ENCODE results near the gene DLGAP1. TPM values are rescaled to one million over a fixed set of nuclear protein-coding genes. Genes with fewer than 3 reads are reported as not detected.

Gene DLGAP1
- total and polyA plus RNA-seq, 2 of the 8 experiments (the other 6 are each of a cell fraction or from before 2014, with no cell fraction given) = 11.8 to 16.9 TPM

DNA sequence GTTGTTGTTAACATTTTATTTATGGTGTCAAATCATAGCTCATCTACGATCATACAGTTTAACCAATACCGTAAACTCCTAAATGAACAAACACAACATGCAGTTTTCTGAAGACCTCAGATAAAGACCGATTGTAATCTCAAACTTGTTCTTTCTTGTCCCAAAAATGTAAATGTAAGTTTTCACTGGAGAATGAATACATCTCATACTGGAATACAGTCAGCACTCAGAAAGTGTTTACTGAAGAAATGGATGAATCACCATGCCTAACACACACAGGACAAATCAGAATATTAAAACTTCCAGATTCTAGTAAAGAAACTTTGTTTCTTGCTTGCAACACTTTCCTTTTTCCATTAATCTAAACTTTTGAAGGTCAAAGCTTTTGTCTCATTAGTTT, 380.5 kb downstream of the DLGAP1 start:
- H2AK5ac ChIP-seq (ENCODE audit: low read depth, low read length) = no peak overlapping the region
- H3K36me3 ChIP-seq (ENCODE audit: control insufficient read depth in 2 of 4, insufficient read depth in 4 of 4, low read length in 3 of 4) = no peaks in the 10 kb centered on the region
- H3K23me2 ChIP-seq (ENCODE audit: low read depth, low read length) = no peaks in the 10 kb centered on the region
- H3K79me2 ChIP-seq (ENCODE audit: control insufficient read depth in 1 of 2, insufficient read depth in 2 of 2, low read length in 2 of 2) = no peaks in the 10 kb centered on the region
- WGBS, 2 experiments (ENCODE audit: extremely low coverage in 1 of 2, insufficient coverage in 1 of 2, insufficient read length in 1 of 2, insufficient replicate concordance in 2 of 2, low coverage in 1 of 2, low lambda C conversion rate in 2 of 2, missing lambda C conversion rate in 1 of 2) = 92% methylated on average over 3 of the region's 3 CpGs; no CpG with 5 or more reads in 1 of the 2 experiments
- H3K4ac ChIP-seq (replicated peaks; ENCODE audit: insufficient read length, low read depth, low read length) = no peak overlapping the region
- no peak overlapping the region for H2BK15ac ChIP-seq (ENCODE audit: low read length)
- POLR2A ChIA-PET (ENCODE audit: partially characterized antibody) = no interaction called here
- H4K5ac ChIP-seq (ENCODE audit: insufficient read length, low read depth, low read length) = no peak overlapping the region
- no peak overlapping the region for H3K27ac ChIP-seq (ENCODE audit: low read depth, low read length)
- H3K9ac ChIP-seq (replicated peaks in 1 of 4; ENCODE audit: extremely low read depth in 1 of 4, low read depth in 3 of 4, low read length in 3 of 4) = no peak overlapping the region
- H3K23ac ChIP-seq (ENCODE audit: insufficient read length) = no peak overlapping the region
- H3K4me2 ChIP-seq (ENCODE audit: insufficient read depth in 1 of 2, low read depth in 2 of 2, low read length in 2 of 2) = no peak overlapping the region
- no peak for DNase-seq (ENCODE audit: low read depth in 1 of 2, low spot score in 2 of 2)
- no peaks in the 10 kb centered on the region for H3K27me3 ChIP-seq (replicated peaks in 1 of 4; ENCODE audit: control insufficient read depth in 3 of 4, extremely low read depth in 1 of 4, insufficient read depth in 3 of 4, low read length in 3 of 4)
- no peak overlapping the region for H2BK120ac ChIP-seq (replicated peaks; ENCODE audit: low read depth, low read length)
- CTCF ChIA-PET (ENCODE audit: partially characterized antibody) = interaction anchor here (1.0 to 1.6 kb wide), 2 partner anchors 8 to 303 kb away, joined by 3 to 4 read pairs; no protein-coding TSS in a partner anchor
- no peak for FAIRE-seq
- no peak overlapping the region for H3K14ac ChIP-seq (ENCODE audit: insufficient read length)
- H3K4me1 ChIP-seq (replicated peaks in 1 of 4; ENCODE audit: control insufficient read depth in 3 of 4, insufficient read depth in 4 of 4, low read length in 3 of 4) = peaks cover 0 to 8% (median 0%) of the 10 kb centered on the region in 4 experiments; a peak in 2 of 7 replicates
- no peak overlapping the region for H2BK5ac ChIP-seq (ENCODE audit: low read depth, low read length)
- no peaks in the 10 kb centered on the region for H3K9me3 ChIP-seq (ENCODE audit: insufficient read depth in 2 of 2, low read depth in 1 of 2, low read length in 1 of 2)
- no peaks in the 10 kb centered on the region for H4K20me1 ChIP-seq (replicated peaks in 1 of 2; ENCODE audit: control insufficient read depth in 1 of 2, insufficient read depth in 2 of 2, low read length in 2 of 2)
- H3K56ac ChIP-seq (replicated peaks; ENCODE audit: insufficient read length, low read depth, low read length) = no peak overlapping the region
- H2BK20ac ChIP-seq (ENCODE audit: low read length) = no peak overlapping the region
- no peak overlapping the region for H3K18ac ChIP-seq (ENCODE audit: extremely low read depth, low read length)
- H4K91ac ChIP-seq (replicated peaks; ENCODE audit: insufficient read length, low read length) = no peak overlapping the region
- H3K79me1 ChIP-seq (ENCODE audit: low read depth, low read length) = no peaks in the 10 kb centered on the region
- no peak overlapping the region for H2AFZ ChIP-seq (ENCODE audit: low read length)
- no peak overlapping the region for H4K8ac ChIP-seq (ENCODE audit: extremely low read depth, insufficient read depth, low read length)
- H2BK12ac ChIP-seq (ENCODE audit: low read depth, low read length) = no peak overlapping the region
- no peak overlapping the region for H3K4me3 ChIP-seq (ENCODE audit: extremely low read depth in 1 of 4, insufficient read depth in 2 of 4, low read depth in 3 of 4, low read length in 4 of 4)
- no peak for TF ChIP-seq RXRA (IDR thresholded peaks at IDR 0.05; ENCODE audit: insufficient read depth, low read depth, low read length)
- no peak for TF ChIP-seq SUZ12 (IDR thresholded peaks at IDR 0.05; ENCODE audit: low read length)
- TF ChIP-seq CHD2 (IDR thresholded peaks at IDR 0.05; ENCODE audit: low read length) = no peak
- TF ChIP-seq TAF7 (optimal IDR thresholded peaks at IDR 0.05; ENCODE audit: borderline replicate concordance, low read depth, low read length) = no peak
- no peak for TF ChIP-seq RAD21 (IDR thresholded peaks at IDR 0.05 in 1 of 2, conservative IDR thresholded peaks at IDR 0.05 in 1 of 2; ENCODE audit: low read depth in 2 of 2, low read length in 2 of 2)
- TF ChIP-seq SP2 (IDR thresholded peaks at IDR 0.05; ENCODE audit: low read length) = no peak
- no peak for TF ChIP-seq BCL11A (IDR thresholded peaks at IDR 0.05; ENCODE audit: low read depth in 2 of 2, low read length in 2 of 2)
- TF ChIP-seq YY1 (IDR thresholded peaks at IDR 0.05; ENCODE audit: low read depth, low read length) = no peak
- TF ChIP-seq ASH2L (IDR thresholded peaks at IDR 0.05; ENCODE audit: low read length) = no peak
